ENCODE results near the gene IQSEC1.

Gene IQSEC1

GRCh38 chr3:13030684-13031083 is 42.5 kb downstream of the IQSEC1 start:
- no peak for DNase-seq (ENCODE audit: low read depth in 1 of 2, low spot score in 1 of 2)

- no peak for DNase-seq (ENCODE audit: low read depth in 1 of 2, low spot score in 1 of 2)
These were observed 45.0 kb downstream of the IQSEC1 start for GRCh38 chr3:13028010-13028821.

- no peak for DNase-seq (ENCODE audit: low read depth in 1 of 2, low spot score in 1 of 2)
These were observed 46.1 kb downstream of the IQSEC1 start for GRCh38 chr3:13027154-13027553.

- no peak for DNase-seq (ENCODE audit: low read depth in 1 of 2, low spot score in 1 of 2)
These were observed 46.7 kb downstream of the IQSEC1 start for GRCh38 chr3:13026534-13026933.

- DNase-seq (ENCODE audit: low read depth in 1 of 2, low spot score in 1 of 2), result no peak
These were observed 47.3 kb downstream of the IQSEC1 start for GRCh38 chr3:13025778-13026518.

- no peak for DNase-seq (ENCODE audit: low read depth in 1 of 2, low spot score in 1 of 2)
These were observed 48.1 kb downstream of the IQSEC1 start for GRCh38 chr3:13025090-13025489.

GRCh38 chr3:13024765-13025065 is 48.5 kb downstream of the IQSEC1 start:
- DNase-seq (ENCODE audit: low read depth in 1 of 2, low spot score in 1 of 2), result no peak

- DNase-seq (ENCODE audit: low read depth in 1 of 2, low spot score in 1 of 2), result no peak
These were observed 49.1 kb downstream of the IQSEC1 start for GRCh38 chr3:13023971-13024764.

- no peak for DNase-seq (ENCODE audit: low read depth in 1 of 2, low spot score in 1 of 2)
These were observed 49.8 kb downstream of the IQSEC1 start for GRCh38 chr3:13023235-13023970.

GRCh38 chr3:13022348-13023234 is 50.6 kb downstream of the IQSEC1 start:
- no peak for DNase-seq (ENCODE audit: low read depth in 1 of 2, low spot score in 1 of 2)

- no peak for DNase-seq (ENCODE audit: low read depth in 1 of 2, low spot score in 1 of 2)
These were observed 51.8 kb downstream of the IQSEC1 start for GRCh38 chr3:13021141-13022114.

GRCh38 chr3:13020159-13020750 is 53.0 kb downstream of the IQSEC1 start:
- DNase-seq (ENCODE audit: low read depth in 1 of 2, low spot score in 1 of 2), result no peak

GRCh38 chr3:13019243-13020095 is 53.8 kb downstream of the IQSEC1 start:
- no peak for DNase-seq (ENCODE audit: low read depth in 1 of 2, low spot score in 1 of 2)

- no peak for DNase-seq (ENCODE audit: low read depth in 1 of 2, low spot score in 1 of 2)
These were observed 54.5 kb downstream of the IQSEC1 start for GRCh38 chr3:13018561-13019242.

- no peak for DNase-seq (ENCODE audit: low read depth in 1 of 2, low spot score in 1 of 2)
These were observed 55.2 kb downstream of the IQSEC1 start for GRCh38 chr3:13018043-13018451.

- no peak for DNase-seq (ENCODE audit: low read depth in 1 of 2, low spot score in 1 of 2)
These were observed 55.7 kb downstream of the IQSEC1 start for GRCh38 chr3:13017361-13018042.
